ENCODE measurements around the gene BRMS1L. TPM values are rescaled to one million over a fixed set of nuclear protein-coding genes. Genes with fewer than 3 reads are reported as not detected.

BRMS1L gene
- total and polyA plus RNA-seq, 10 of the 15 experiments (the other 5 are each of a cell fraction or from before 2014, with no cell fraction given): 5.3 to 26.7 (median 8.3) TPM

- Histone ChIP-seq H3K4me2 (ENCODE audit: control insufficient read depth, insufficient read depth) (no peak overlapping the region), H2AFZ (ENCODE audit: control insufficient read depth, low read depth, low read length) (no peak overlapping the region), H3K27me3 (replicated peaks in 1 of 2; ENCODE audit: control insufficient read depth in 2 of 2, insufficient read depth in 2 of 2, low read length in 1 of 2) (no peaks in the 10 kb centered on the region), H3K9ac (ENCODE audit: control insufficient read depth, insufficient read depth, low read length) (no peak overlapping the region), H3K4me1 (ENCODE audit: control insufficient read depth, insufficient read depth, low read length) (no peaks in the 10 kb centered on the region), H3K36me3 (ENCODE audit: control insufficient read depth in 2 of 2, insufficient read depth in 2 of 2, low read length in 1 of 2) (no peaks in the 10 kb centered on the region), H3K79me2 (ENCODE audit: control insufficient read depth, insufficient read depth, low read length) (peaks cover 4% of the 10 kb centered on the region), H3K4me3 (no peak overlapping the region), H3K27ac (ENCODE audit: control insufficient read depth, insufficient read depth) (no peak overlapping the region), H4K20me1 (ENCODE audit: control insufficient read depth, insufficient read depth) (no peaks in the 10 kb centered on the region), H3K9me3 (replicated peaks; ENCODE audit: control insufficient read depth, insufficient read depth, low read length) (no peaks in the 10 kb centered on the region)
- RAD21 ChIA-PET (ENCODE audit: unreplicated experiment): no interaction called here
- in situ Hi-C loops (cut with MboI) (no loop called here), intact Hi-C loops (cut with micrococcal nuclease; ENCODE audit: unreplicated experiment) (no loop called here)
- SMC1A ChIA-PET (ENCODE audit: uncharacterized antibody, unreplicated experiment): interaction anchor here (0.6 to 1.5 kb wide), 2 partner anchors 9 to 140 kb away, joined by 3 to 7 read pairs; no protein-coding TSS in a partner anchor
- POLR2A ChIA-PET: interaction anchor here (0.5 kb wide), 1 partner anchor 9 kb away, joined by 3 read pairs; no protein-coding TSS in a partner anchor
- no TSS peak for BruUV-seq (replicated peaks)
- FAIRE-seq (no peak), DNase-seq (ENCODE audit: low read depth, low spot score) (no peak), ATAC-seq (no peak)
- CTCF ChIA-PET: no interaction called here
- WGBS (ENCODE audit: insufficient coverage, insufficient replicate concordance, low lambda C conversion rate, missing lambda C conversion rate): 86% methylated on average over 6 of the region's 6 CpGs
- TF ChIP-seq, protein P1, sequence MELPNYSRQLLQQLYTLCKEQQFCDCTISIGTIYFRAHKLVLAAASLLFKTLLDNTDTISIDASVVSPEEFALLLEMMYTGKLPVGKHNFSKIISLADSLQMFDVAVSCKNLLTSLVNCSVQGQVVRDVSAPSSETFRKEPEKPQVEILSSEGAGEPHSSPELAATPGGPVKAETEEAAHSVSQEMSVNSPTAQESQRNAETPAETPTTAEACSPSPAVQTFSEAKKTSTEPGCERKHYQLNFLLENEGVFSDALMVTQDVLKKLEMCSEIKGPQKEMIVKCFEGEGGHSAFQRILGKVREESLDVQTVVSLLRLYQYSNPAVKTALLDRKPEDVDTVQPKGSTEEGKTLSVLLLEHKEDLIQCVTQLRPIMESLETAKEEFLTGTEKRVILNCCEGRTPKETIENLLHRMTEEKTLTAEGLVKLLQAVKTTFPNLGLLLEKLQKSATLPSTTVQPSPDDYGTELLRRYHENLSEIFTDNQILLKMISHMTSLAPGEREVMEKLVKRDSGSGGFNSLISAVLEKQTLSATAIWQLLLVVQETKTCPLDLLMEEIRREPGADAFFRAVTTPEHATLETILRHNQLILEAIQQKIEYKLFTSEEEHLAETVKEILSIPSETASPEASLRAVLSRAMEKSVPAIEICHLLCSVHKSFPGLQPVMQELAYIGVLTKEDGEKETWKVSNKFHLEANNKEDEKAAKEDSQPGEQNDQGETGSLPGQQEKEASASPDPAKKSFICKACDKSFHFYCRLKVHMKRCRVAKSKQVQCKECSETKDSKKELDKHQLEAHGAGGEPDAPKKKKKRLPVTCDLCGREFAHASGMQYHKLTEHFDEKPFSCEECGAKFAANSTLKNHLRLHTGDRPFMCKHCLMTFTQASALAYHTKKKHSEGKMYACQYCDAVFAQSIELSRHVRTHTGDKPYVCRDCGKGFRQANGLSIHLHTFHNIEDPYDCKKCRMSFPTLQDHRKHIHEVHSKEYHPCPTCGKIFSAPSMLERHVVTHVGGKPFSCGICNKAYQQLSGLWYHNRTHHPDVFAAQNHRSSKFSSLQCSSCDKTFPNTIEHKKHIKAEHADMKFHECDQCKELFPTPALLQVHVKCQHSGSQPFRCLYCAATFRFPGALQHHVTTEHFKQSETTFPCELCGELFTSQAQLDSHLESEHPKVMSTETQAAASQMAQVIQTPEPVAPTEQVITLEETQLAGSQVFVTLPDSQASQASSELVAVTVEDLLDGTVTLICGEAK (IDR thresholded peaks at IDR 0.05; ENCODE audit: borderline replicate concordance): no peak
- no peak for TF ChIP-seq MEF2B (IDR thresholded peaks at IDR 0.05; ENCODE audit: partially characterized antibody, poor library complexity, severe bottlenecking)
- TF ChIP-seq ATF7 (IDR thresholded peaks at IDR 0.05; ENCODE audit: low read depth): no peak
- no peak for TF ChIP-seq CHD1 (IDR thresholded peaks at IDR 0.05; ENCODE audit: low read depth, low read length)
- no peak for TF ChIP-seq SIN3A (IDR thresholded peaks at IDR 0.05; ENCODE audit: low read depth, low read length)
- TF ChIP-seq BMI1 (IDR thresholded peaks at IDR 0.05; ENCODE audit: borderline replicate concordance): no peak
- TF ChIP-seq SIX5 (IDR thresholded peaks at IDR 0.05; ENCODE audit: low read depth, low read length, severe bottlenecking): no peak
- TF ChIP-seq DPF2 (IDR thresholded peaks at IDR 0.05): no peak
- TF ChIP-seq NKRF (conservative IDR thresholded peaks at IDR 0.05): no peak
- TF ChIP-seq, protein P2, sequence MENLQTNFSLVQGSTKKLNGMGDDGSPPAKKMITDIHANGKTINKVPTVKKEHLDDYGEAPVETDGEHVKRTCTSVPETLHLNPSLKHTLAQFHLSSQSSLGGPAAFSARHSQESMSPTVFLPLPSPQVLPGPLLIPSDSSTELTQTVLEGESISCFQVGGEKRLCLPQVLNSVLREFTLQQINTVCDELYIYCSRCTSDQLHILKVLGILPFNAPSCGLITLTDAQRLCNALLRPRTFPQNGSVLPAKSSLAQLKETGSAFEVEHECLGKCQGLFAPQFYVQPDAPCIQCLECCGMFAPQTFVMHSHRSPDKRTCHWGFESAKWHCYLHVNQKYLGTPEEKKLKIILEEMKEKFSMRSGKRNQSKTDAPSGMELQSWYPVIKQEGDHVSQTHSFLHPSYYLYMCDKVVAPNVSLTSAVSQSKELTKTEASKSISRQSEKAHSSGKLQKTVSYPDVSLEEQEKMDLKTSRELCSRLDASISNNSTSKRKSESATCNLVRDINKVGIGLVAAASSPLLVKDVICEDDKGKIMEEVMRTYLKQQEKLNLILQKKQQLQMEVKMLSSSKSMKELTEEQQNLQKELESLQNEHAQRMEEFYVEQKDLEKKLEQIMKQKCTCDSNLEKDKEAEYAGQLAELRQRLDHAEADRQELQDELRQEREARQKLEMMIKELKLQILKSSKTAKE (IDR thresholded peaks at IDR 0.05; ENCODE audit: low read depth, poor library complexity, severe bottlenecking): no peak
- TF ChIP-seq FOXM1 (IDR thresholded peaks at IDR 0.05; ENCODE audit: low read depth, low read length): no peak
- no peak for TF ChIP-seq ELK1 (IDR thresholded peaks at IDR 0.05; ENCODE audit: low read depth, low read length)
Observed at GRCh38 chr14:35797796-35798195, 28.3 kb upstream of the BRMS1L start.
